H1 (cell line): ENCODE measurements around the gene PXT1. TPM values are rescaled to one million over a fixed set of nuclear protein-coding genes. Genes with fewer than 3 reads are reported as not detected.

Source experiments
- polyA plus RNA-seq, 7 experiments: library from polyadenylated mRNA; depleted of rRNA in 3 of 7; stranded (reverse) in 5 of 7; unstranded in 2 of 7; fragments of >200 nt in 5 of 7; fragments of 200-250 nt in 2 of 7; gene quantifications; 1 replicate in 5 of 7; 2 replicates in 1 of 7; 4 replicates in 1 of 7; pipeline versions ENCODE4 v1.2.1 to v1.2.3, GENCODE V29; 2011 to 2013; ENCODE audit warnings: missing spikeins in 2 of 7, mixed read lengths in 2 of 7
- total RNA-seq: library from RNA; stranded (reverse); fragmentation: NEBNext Ultra II Directional; extraction: Animal tissue kit (Norgen Biotek cat#: 25700); gene quantifications from 2 replicates; pipeline ENCODE4 v1.2.1, GENCODE V29; 2021
- TF ChIP-seq, protein P1 (sequence below): IDR thresholded peaks from 2 replicates; pipeline ENCODE4 v1.6.1; 2011; ENCODE audit warnings: low read length, improper control_type of control experiment

Gene PXT1
- total and polyA plus RNA-seq, 2 of the 8 experiments (the other 6 are each of a cell fraction or from before 2014, with no cell fraction given) = 0.06 TPM; not detected in 1

DNA sequence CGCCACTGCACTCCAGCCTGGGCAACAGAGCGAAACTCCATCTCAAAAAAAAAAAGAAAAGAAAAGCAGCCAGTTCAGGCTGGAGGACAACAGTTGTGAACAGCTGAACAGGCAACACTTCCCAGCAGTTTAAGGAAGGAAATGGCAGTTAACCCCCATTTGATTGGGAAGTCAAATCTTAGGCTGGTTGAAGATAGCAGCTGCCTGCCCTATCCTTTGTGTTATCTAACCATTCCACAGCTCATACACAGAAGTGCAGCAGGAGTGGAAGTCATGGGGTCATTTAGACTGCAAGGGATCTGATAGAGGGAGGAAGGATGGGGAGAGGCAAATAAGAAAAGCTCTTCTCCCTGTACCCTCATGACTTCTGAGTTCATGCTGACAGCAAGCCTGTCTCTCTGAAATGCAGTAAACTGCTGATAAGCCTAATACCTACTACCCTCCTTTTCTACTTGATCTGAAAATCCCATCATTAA, 35.4 kb upstream of the PXT1 start (continued):
- TF ChIP-seq, protein P1, sequence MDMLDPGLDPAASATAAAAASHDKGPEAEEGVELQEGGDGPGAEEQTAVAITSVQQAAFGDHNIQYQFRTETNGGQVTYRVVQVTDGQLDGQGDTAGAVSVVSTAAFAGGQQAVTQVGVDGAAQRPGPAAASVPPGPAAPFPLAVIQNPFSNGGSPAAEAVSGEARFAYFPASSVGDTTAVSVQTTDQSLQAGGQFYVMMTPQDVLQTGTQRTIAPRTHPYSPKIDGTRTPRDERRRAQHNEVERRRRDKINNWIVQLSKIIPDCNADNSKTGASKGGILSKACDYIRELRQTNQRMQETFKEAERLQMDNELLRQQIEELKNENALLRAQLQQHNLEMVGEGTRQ = no peak
